ENCODE data around the gene FAM120C.

GRCh38 chrX:54177306-54177705 is 5.7 kb downstream of the FAM120C start:
- TF ChIP-seq GATA2 (IDR thresholded peaks at IDR 0.05; ENCODE audit: low read depth, low read length) (no peak), GATA3 (IDR thresholded peaks at IDR 0.05; ENCODE audit: low read depth, low read length) (no peak)

Data from SH-SY5Y (cell line).